SIG-M5 treated with dmso at 0.1 percent for 504 hours (cell line): ENCODE measurements around the gene QRFP.
A peak's percentile ranks its signal among the peaks of the same experiment; 100 is the strongest.

ENCODE experiments used
- DNase-seq: peaks from one replicate; lab custom pipeline; 2025; ENCODE audit not compliant: unreplicated experiment; lab: John Stamatoyannopoulos, UW

QRFP gene

GRCh38 chr9:130872093-130872492, 24.5 kb downstream of the QRFP start:
- no peak for DNase-seq

- no peak for DNase-seq
Measured at GRCh38 chr9:130871395-130872062, 25.1 kb downstream of the QRFP start.

GRCh38 chr9:130870491-130871381, 25.9 kb downstream of the QRFP start:
- no peak for DNase-seq

- no peak for DNase-seq
Measured at GRCh38 chr9:130869250-130869649, 27.4 kb downstream of the QRFP start.

- DNase-seq, result no peak
Measured at GRCh38 chr9:130868230-130868629, 28.4 kb downstream of the QRFP start.

- DNase-seq, result no peak
Measured at GRCh38 chr9:130867556-130867955, 29.1 kb downstream of the QRFP start.

- DNase-seq, result peak; percentile 81
Measured at GRCh38 chr9:130866474-130866965, 30.1 kb downstream of the QRFP start.

- DNase-seq, result no peak
Measured at GRCh38 chr9:130865921-130866320, 30.7 kb downstream of the QRFP start.

- no peak for DNase-seq
Measured at GRCh38 chr9:130864541-130864940, 32.1 kb downstream of the QRFP start.

- DNase-seq, result no peak
Measured at GRCh38 chr9:130862747-130863146, 33.9 kb downstream of the QRFP start.

- DNase-seq, result no peak
Measured at GRCh38 chr9:130862217-130862616, 34.4 kb downstream of the QRFP start.

- DNase-seq, result no peak
Measured at GRCh38 chr9:130861372-130862180, 35.0 kb downstream of the QRFP start.

- DNase-seq, result no peak
Measured at GRCh38 chr9:130860458-130861316, 35.9 kb downstream of the QRFP start.

- DNase-seq, result no peak
Measured at GRCh38 chr9:130858739-130859705, 37.6 kb downstream of the QRFP start.

GRCh38 chr9:130857864-130858738, 38.5 kb downstream of the QRFP start:
- DNase-seq, result no peak

GRCh38 chr9:130856474-130856873, 40.1 kb downstream of the QRFP start:
- DNase-seq, result no peak

- DNase-seq, result no peak
Measured at GRCh38 chr9:130854835-130855234, 41.8 kb downstream of the QRFP start.

- DNase-seq, result peak; percentile 16
Measured at GRCh38 chr9:130854092-130854491, 42.5 kb downstream of the QRFP start.
